Measurements from ENCODE around the gene LCE1C. TPM values are rescaled to one million over a fixed set of nuclear protein-coding genes. Genes with fewer than 3 reads are reported as not detected.

The LCE1C gene, protein sequence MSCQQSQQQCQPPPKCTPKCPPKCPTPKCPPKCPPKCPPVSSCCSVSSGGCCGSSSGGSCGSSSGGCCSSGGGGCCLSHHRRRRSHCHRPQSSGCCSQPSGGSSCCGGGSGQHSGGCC
- total RNA-seq, result not detected

DNA sequence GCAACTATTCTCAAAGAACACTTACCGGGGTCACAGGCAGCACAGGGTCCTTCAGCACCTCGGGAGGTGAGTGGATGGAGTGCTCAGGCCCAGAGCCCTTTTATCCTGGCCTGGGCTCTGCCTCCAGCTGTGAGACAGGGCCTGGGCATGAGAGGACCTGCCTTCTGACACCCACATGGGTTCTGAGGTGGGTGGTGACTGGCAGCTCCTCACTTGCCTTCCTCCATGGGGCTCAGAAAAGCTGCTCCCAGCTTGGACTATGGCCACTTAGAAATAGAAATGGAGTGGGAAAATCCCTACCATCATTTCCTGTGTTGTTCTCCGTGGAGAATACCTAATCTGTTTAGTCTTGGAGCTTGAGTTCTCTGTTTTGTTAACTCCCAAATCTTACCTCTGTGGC lies at the start of gene LCE1C:
LCE1C (minus strand) TSS at position 76 of the 400 bp plus-strand sequence. CDS start 1,173 bp downstream, outside the sequence.
- 48 to 54% methylated on average over 2 to 3 of the region's 3 CpGs for WGBS, 2 donors
- Histone ChIP-seq H3K27ac (no peak within 1 kb of the TSS), H3K4me1 (no peaks in the 10 kb centered on the region), H3K4me3 (no peak within 1 kb of the TSS), H3K36me3 (replicated peaks in 1 of 2; ENCODE audit: insufficient read depth in 1 of 2, low read depth in 2 of 2) (no peaks in the 10 kb centered on the region), H3K9me3 (no peaks in the 10 kb centered on the region), H3K27me3 (no peaks in the 10 kb centered on the region)
- ATAC-seq (no peak), DNase-seq (no peak)
- intact Hi-C loops (cut with DNase I), result no loop called here
- no peak for TF ChIP-seq POLR2A (IDR thresholded peaks at IDR 0.05)
- TF ChIP-seq, protein P1, sequence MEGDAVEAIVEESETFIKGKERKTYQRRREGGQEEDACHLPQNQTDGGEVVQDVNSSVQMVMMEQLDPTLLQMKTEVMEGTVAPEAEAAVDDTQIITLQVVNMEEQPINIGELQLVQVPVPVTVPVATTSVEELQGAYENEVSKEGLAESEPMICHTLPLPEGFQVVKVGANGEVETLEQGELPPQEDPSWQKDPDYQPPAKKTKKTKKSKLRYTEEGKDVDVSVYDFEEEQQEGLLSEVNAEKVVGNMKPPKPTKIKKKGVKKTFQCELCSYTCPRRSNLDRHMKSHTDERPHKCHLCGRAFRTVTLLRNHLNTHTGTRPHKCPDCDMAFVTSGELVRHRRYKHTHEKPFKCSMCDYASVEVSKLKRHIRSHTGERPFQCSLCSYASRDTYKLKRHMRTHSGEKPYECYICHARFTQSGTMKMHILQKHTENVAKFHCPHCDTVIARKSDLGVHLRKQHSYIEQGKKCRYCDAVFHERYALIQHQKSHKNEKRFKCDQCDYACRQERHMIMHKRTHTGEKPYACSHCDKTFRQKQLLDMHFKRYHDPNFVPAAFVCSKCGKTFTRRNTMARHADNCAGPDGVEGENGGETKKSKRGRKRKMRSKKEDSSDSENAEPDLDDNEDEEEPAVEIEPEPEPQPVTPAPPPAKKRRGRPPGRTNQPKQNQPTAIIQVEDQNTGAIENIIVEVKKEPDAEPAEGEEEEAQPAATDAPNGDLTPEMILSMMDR (IDR thresholded peaks at IDR 0.05), result no peak

DNA sequence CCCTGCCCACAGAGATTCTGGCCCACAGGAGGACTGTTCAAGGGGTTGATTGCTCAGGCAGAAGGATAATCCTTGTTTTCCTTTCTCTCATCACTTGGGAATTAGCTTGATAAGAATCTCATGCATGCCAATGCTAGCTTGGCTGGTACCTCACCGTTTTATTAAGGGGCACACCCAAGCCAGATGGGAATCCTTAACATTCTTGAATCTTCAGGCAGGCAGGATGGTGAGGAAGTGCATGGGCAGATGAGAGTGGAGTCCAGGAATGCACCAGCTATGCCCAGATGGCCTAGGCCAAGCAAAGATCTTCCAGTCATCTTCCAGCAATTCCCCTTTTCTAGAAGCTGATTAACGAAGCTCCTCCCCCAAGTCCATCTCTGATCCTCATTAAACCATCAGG lies 49.2 kb upstream of the LCE1C start:
- Histone ChIP-seq H3K4me3 (no peak overlapping the region), H3K27me3 (no peaks in the 10 kb centered on the region), H3K4me1 (no peaks in the 10 kb centered on the region), H3K9me3 (no peaks in the 10 kb centered on the region), H3K27ac (no peak overlapping the region), H3K36me3 (replicated peaks in 1 of 2; ENCODE audit: insufficient read depth in 1 of 2, low read depth in 2 of 2) (no peaks in the 10 kb centered on the region)
- ATAC-seq (no peak), DNase-seq (no peak)
- no peak for TF ChIP-seq POLR2A (IDR thresholded peaks at IDR 0.05)
- TF ChIP-seq, protein P1 (IDR thresholded peaks at IDR 0.05), result no peak
- 29 to 49% methylated on average over 2 of the region's 2 CpGs for WGBS, 2 donors
- intact Hi-C loops (cut with DNase I), result no loop called here

DNA sequence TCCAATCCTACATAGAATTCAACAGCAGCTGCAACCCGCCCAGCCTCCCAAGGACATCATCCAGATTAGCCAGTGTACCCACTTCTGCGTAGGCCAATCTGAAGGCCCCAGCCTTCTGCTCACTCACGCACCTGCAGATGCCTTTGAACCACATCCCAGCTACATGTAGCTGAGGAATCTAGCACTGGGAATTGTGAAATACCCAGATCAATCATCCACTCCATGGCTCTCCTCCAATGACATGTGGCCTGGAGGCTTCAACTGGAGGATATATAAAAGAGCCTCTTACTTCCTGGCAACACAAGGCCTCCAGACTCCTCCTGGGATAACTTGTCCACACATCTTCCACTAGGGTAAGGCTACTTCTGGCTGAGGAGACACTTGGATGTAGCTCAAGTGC lies 36.1 kb upstream of the LCE1C start, which contains the start of gene LCE6A:
LCE6A (plus strand) TSS at position 301 of the 400 bp plus-strand sequence. CDS start 665 bp downstream, outside the sequence.
- 57 to 80% methylated on average over 3 of the region's 3 CpGs for WGBS, 2 donors
- Histone ChIP-seq H3K4me3 (no peak within 1 kb of the TSS), H3K4me1 (no peaks in the 10 kb centered on the region), H3K9me3 (no peaks in the 10 kb centered on the region), H3K27ac (no peak within 1 kb of the TSS), H3K27me3 (no peaks in the 10 kb centered on the region), H3K36me3 (replicated peaks in 1 of 2; ENCODE audit: insufficient read depth in 1 of 2, low read depth in 2 of 2) (no peaks in the 10 kb centered on the region)
- DNase-seq, result no peak
- intact Hi-C loops (cut with DNase I), result no loop called here
- no peak for ATAC-seq
- no peak for TF ChIP-seq POLR2A (IDR thresholded peaks at IDR 0.05)
- TF ChIP-seq, protein P1 (IDR thresholded peaks at IDR 0.05), result no peak

DNA sequence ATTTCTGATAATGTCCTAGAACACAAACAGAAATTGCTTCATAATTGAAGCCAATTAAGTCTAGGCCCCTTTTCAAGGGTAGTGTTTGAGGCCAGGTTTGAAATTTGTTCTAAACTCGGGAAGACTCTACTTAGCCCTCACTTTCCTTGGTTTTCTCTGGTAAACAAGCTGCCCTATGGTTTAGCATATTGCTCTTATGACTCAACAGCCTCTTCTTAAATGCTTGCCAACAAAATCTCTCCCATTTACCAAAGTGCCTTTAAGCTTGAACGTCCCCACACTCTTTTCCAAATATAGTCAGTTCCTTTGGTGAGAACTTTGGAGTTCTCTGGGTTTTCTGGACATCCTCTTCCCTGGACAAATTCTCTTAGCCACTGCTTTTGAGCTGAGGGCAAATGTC lies 30.4 kb upstream of the LCE1C start:
- 39 to 43% methylated on average over 2 of the region's 2 CpGs for WGBS, 2 donors
- Histone ChIP-seq H3K4me3 (no peak overlapping the region), H3K27me3 (no peaks in the 10 kb centered on the region), H3K4me1 (no peaks in the 10 kb centered on the region), H3K9me3 (no peaks in the 10 kb centered on the region), H3K27ac (no peak overlapping the region), H3K36me3 (replicated peaks in 1 of 2; ENCODE audit: insufficient read depth in 1 of 2, low read depth in 2 of 2) (no peaks in the 10 kb centered on the region)
- ATAC-seq, result no peak
- no peak for TF ChIP-seq POLR2A (IDR thresholded peaks at IDR 0.05)
- TF ChIP-seq, protein P1 (IDR thresholded peaks at IDR 0.05), result no peak
- intact Hi-C loops (cut with DNase I), result no loop called here
- no peak for DNase-seq

DNA sequence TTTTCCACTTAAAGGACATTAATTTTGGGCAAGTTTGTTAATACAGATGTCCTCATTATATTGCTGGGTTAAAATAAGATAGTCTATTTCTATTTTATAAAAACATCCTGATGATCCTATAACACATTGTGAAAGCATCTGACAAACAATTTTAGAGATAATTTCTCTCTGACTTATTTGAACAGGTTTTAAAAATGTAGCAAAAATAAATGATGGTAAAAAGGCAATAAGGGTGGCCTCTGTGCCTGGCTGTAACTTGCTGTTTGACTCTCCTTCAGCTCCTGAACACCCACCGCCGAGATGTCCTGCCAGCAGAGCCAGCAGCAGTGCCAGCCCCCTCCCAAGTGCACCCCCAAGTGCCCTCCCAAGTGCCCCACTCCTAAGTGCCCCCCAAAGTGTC lies 20.7 kb upstream of the LCE1C start, which contains the start of gene LCE1A:
LCE1A (plus strand) TSS at position 301 of the 400 bp plus-strand sequence; CDS start at position 301, 0 bp downstream.
- H3K27me3 ChIP-seq, result no peaks in the 10 kb centered on the region
- 35 to 67% methylated on average over 2 of the region's 2 CpGs for WGBS, 2 donors

More for the DNA sequence above, 20.7 kb upstream of the LCE1C start, which contains the start of gene LCE1A:
- no peaks in the 10 kb centered on the region for H3K36me3 ChIP-seq (replicated peaks in 1 of 2; ENCODE audit: insufficient read depth in 1 of 2, low read depth in 2 of 2)
- no peak within 1 kb of the TSS for H3K27ac ChIP-seq
- intact Hi-C loops (cut with DNase I), result no loop called here
- TF ChIP-seq, protein P1 (IDR thresholded peaks at IDR 0.05), result no peak
- no peak for TF ChIP-seq POLR2A (IDR thresholded peaks at IDR 0.05)
- H3K4me3 ChIP-seq, result no peak within 1 kb of the TSS
- no peaks in the 10 kb centered on the region for H3K4me1 ChIP-seq
- DNase-seq (no peak), ATAC-seq (no peak)
- no peaks in the 10 kb centered on the region for H3K9me3 ChIP-seq

Measured in body of pancreas (tissue), 4 donors.